Progenitor cell of endocrine pancreas (in vitro differentiated cells): Measurements from ENCODE around the gene HEG1. TPM values are rescaled to one million over a fixed set of nuclear protein-coding genes. Genes with fewer than 3 reads are reported as not detected.
"Not testable (repeated sequence)": the region's sequence is repeated elsewhere in the genome, so short reads cannot be mapped to it uniquely, and the experiment has no call there.

Source experiments
- DNase-seq: peaks from one replicate; pipeline ENCODE4 v3.0.0; 2021; ENCODE audit warnings: low spot score; ENCODE audit not compliant: unreplicated experiment
- H3K27ac Mint-ChIP-seq: 2 replicates; pipeline ENCODE4 v1.8.0; 2021; ENCODE audit warnings: mild to moderate bottlenecking, moderate library complexity, mixed read lengths
- H3K27me3 Mint-ChIP-seq: 2 replicates; pipeline ENCODE4 v1.8.0; 2021; ENCODE audit warnings: mixed read lengths
- H3K36me3 Mint-ChIP-seq: 2 replicates; pipeline ENCODE4 v1.8.0; 2022; ENCODE audit warnings: mixed read lengths; ENCODE audit not compliant: insufficient read depth
- H3K4me1 Mint-ChIP-seq: 2 replicates; pipeline ENCODE4 v1.8.0; 2021; ENCODE audit warnings: low read depth, mixed read lengths
- H3K4me3 Mint-ChIP-seq: 2 replicates; pipeline ENCODE4 v1.8.0; 2021; ENCODE audit warnings: low read depth, mild to moderate bottlenecking, moderate library complexity, mixed read lengths
- H3K9me3 Mint-ChIP-seq: 2 replicates; pipeline ENCODE4 v1.8.0; 2021; ENCODE audit warnings: low read depth, mixed read lengths
- CTCF ChIP-seq: fragments of 200-600 bp; sonication (generic); IDR thresholded peaks from one replicate; pipeline ENCODE4 v1.5.0; 2021; ENCODE audit warnings: antibody characterized with exemption, mild to moderate bottlenecking; ENCODE audit not compliant: unreplicated experiment
- total RNA-seq: library from RNA; stranded (reverse); gene quantifications from 2 replicates; pipeline ENCODE4 v1.2.1, GENCODE V29; 2021

HEG1 gene
- total RNA-seq, 1 donor from 2014 or later, result 4.1 TPM

GRCh38 chr3:124963755-124964154 lies 92.0 kb downstream of the HEG1 start:
- Mint-ChIP-seq H3K27me3 (no peaks in the 10 kb centered on the region), H3K4me3 (no peak overlapping the region), H3K4me1 (no peaks in the 10 kb centered on the region), H3K9me3 (no peaks in the 10 kb centered on the region), H3K27ac (no peak overlapping the region), H3K36me3 (no peaks in the 10 kb centered on the region)
- no peak for TF ChIP-seq CTCF
- DNase-seq, result no peak

- DNase-seq, result no peak
- Mint-ChIP-seq H3K9me3 (no peaks in the 10 kb centered on the region), H3K27ac (no peak overlapping the region), H3K4me3 (no peak overlapping the region), H3K36me3 (no peaks in the 10 kb centered on the region), H3K4me1 (no peaks in the 10 kb centered on the region), H3K27me3 (no peaks in the 10 kb centered on the region)
- TF ChIP-seq CTCF, result no peak
These were observed 93.3 kb downstream of the HEG1 start for GRCh38 chr3:124962403-124962940.

GRCh38 chr3:124960698-124961097 lies 95.1 kb downstream of the HEG1 start:
- Mint-ChIP-seq H3K4me1 (no peaks in the 10 kb centered on the region), H3K4me3 (no peak overlapping the region), H3K36me3 (no peaks in the 10 kb centered on the region), H3K9me3 (peaks cover 4% of the 10 kb centered on the region), H3K27ac (no peak overlapping the region), H3K27me3 (no peaks in the 10 kb centered on the region)
- DNase-seq, result no peak
- TF ChIP-seq CTCF, result no peak

GRCh38 chr3:124960105-124960504 lies 95.7 kb downstream of the HEG1 start:
- no peak overlapping the region for H3K27ac Mint-ChIP-seq
- H3K9me3 Mint-ChIP-seq, result peaks cover 8% of the 10 kb centered on the region
- no peaks in the 10 kb centered on the region for H3K4me1 Mint-ChIP-seq
- no peak for DNase-seq
- H3K36me3 Mint-ChIP-seq, result no peaks in the 10 kb centered on the region
- TF ChIP-seq CTCF, result no peak
- H3K27me3 Mint-ChIP-seq, result no peaks in the 10 kb centered on the region
- H3K4me3 Mint-ChIP-seq, result no peak overlapping the region

- H3K9me3 Mint-ChIP-seq, H3K36me3 Mint-ChIP-seq, H3K4me3 Mint-ChIP-seq, H3K4me1 Mint-ChIP-seq, H3K27me3 Mint-ChIP-seq, DNase-seq, H3K27ac Mint-ChIP-seq: not testable (repeated sequence)
These were observed 97.8 kb downstream of the HEG1 start for GRCh38 chr3:124957951-124958350.

GRCh38 chr3:124952282-124952855 lies 103.4 kb downstream of the HEG1 start:
- no peak for TF ChIP-seq CTCF
- Mint-ChIP-seq H3K36me3 (no peaks in the 10 kb centered on the region), H3K9me3 (peaks cover 9% of the 10 kb centered on the region), H3K4me3 (no peak overlapping the region), H3K27ac (no peak overlapping the region), H3K27me3 (no peaks in the 10 kb centered on the region), H3K4me1 (no peaks in the 10 kb centered on the region)
- no peak for DNase-seq
